HG02610 (cell line): ENCODE results near the gene RFESD.

Experiments used
- ATAC-seq: cut with Tn5 transposase; IDR thresholded peaks from one replicate; pipeline ENCODE4 v1.9.1; 2021; ENCODE audit warnings: mild to moderate bottlenecking, moderate library complexity; ENCODE audit not compliant: unreplicated experiment

RFESD gene

GRCh38 chr5:95660060-95660459 is 13.5 kb downstream of the RFESD start:
- ATAC-seq: no peak

GRCh38 chr5:95662946-95663345 is 16.4 kb downstream of the RFESD start:
- ATAC-seq: no peak

- no peak for ATAC-seq
Observed at GRCh38 chr5:95664204-95664786, 17.7 kb downstream of the RFESD start.

- no peak for ATAC-seq
Observed at GRCh38 chr5:95667061-95667618, 20.6 kb downstream of the RFESD start.

GRCh38 chr5:95667678-95668077 is 21.1 kb downstream of the RFESD start:
- ATAC-seq: no peak

- no peak for ATAC-seq
Observed at GRCh38 chr5:95668216-95668615, 21.6 kb downstream of the RFESD start.

- ATAC-seq: no peak
Observed at GRCh38 chr5:95668728-95669127, 22.2 kb downstream of the RFESD start.

- ATAC-seq: no peak
Observed at GRCh38 chr5:95669540-95669939, 23.0 kb downstream of the RFESD start.

GRCh38 chr5:95669985-95670384 is 23.4 kb downstream of the RFESD start:
- no peak for ATAC-seq

GRCh38 chr5:95670568-95670967 is 24.0 kb downstream of the RFESD start:
- ATAC-seq: no peak

- ATAC-seq: no peak
Observed at GRCh38 chr5:95671826-95672225, 25.2 kb downstream of the RFESD start.

- ATAC-seq: no peak
Observed at GRCh38 chr5:95672641-95673040, 26.1 kb downstream of the RFESD start.

GRCh38 chr5:95673081-95673480 is 26.5 kb downstream of the RFESD start:
- ATAC-seq: no peak

- ATAC-seq: no peak
Observed at GRCh38 chr5:95682891-95683290, 36.3 kb downstream of the RFESD start, which contains the start of gene SPATA9. Gene SPATA9, minus strand, starts transcription at chr5:95682991. Its CDS starts 137 bp downstream, at chr5:95682854.

- ATAC-seq: no peak
Observed at GRCh38 chr5:95684361-95684760, 37.8 kb downstream of the RFESD start.

GRCh38 chr5:95686651-95687050 is 40.1 kb downstream of the RFESD start:
- no peak for ATAC-seq

GRCh38 chr5:95689680-95690079 is 43.1 kb downstream of the RFESD start:
- ATAC-seq: no peak

GRCh38 chr5:95690333-95690732 is 43.8 kb downstream of the RFESD start:
- no peak for ATAC-seq

GRCh38 chr5:95697781-95698681 is 51.5 kb downstream of the RFESD start:
- no peak for ATAC-seq

- no peak for ATAC-seq
Observed at GRCh38 chr5:95699337-95699736, 52.8 kb downstream of the RFESD start.

GRCh38 chr5:95701074-95701473 is 54.5 kb downstream of the RFESD start:
- no peak for ATAC-seq

GRCh38 chr5:95704150-95704549 is 57.6 kb downstream of the RFESD start:
- no peak for ATAC-seq
